Spleen (tissue), 3 donors: ENCODE measurements around the gene CNIH1.

Experiments
- POLR2A ChIP-seq, 3 donors: fragments of 450-650 bp; IDR thresholded peaks; one replicate each; pipeline ENCODE4 v1.5.1; 2017; ENCODE audit warnings: antibody characterized with exemption in 3 of 3, mild to moderate bottlenecking in 1 of 3
- POLR2AphosphoS5 ChIP-seq, 3 donors: sonication (generic); formaldehyde crosslinking; IDR thresholded peaks; one replicate each; pipeline ENCODE4 v1.5.1; 2017; ENCODE audit warnings: antibody characterized with exemption in 3 of 3

DNA sequence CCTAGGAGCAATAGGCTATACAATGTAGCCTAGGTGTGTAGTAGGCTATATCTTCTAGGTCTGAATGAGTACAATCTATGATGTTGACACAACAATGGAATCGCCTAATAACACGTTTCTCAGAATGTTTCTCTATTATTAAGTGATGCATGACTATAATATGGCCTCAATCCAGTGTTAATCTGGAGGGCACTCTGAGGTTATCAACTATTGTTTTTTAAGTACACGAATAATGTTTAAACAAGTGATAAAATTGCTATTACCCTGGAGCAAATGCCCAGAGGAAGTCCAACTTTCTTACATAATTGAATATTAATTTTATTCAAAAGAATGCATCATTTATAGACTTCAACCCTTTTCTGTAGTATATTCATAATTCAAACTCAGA is 16.4 kb upstream of the CNIH1 start:
- TF ChIP-seq POLR2A (IDR thresholded peaks at IDR 0.05) (no peak), POLR2AphosphoS5 (IDR thresholded peaks at IDR 0.05) (no peak)
